C4-2B (cell line): ENCODE data around the gene KIAA0753.

Source experiments
- H3K27ac ChIP-seq: fragments of 450-650 bp; 2 replicates; pipeline ENCODE4 v1.5.1; 2017
- CTCF ChIP-seq: fragments of 450-650 bp; conservative IDR thresholded peaks from 2 replicates; pipeline ENCODE4 v1.5.1; 2017; ENCODE audit warnings: mild to moderate bottlenecking
- ZFX ChIP-seq: fragments of 450-650 bp; IDR thresholded peaks from 2 replicates; pipeline ENCODE4 v1.6.1; 2017

The KIAA0753 gene

GRCh38 chr17:6531575-6531974 lies 108.9 kb downstream of the KIAA0753 start:
- H3K27ac ChIP-seq, result no peak overlapping the region
- TF ChIP-seq CTCF (no peak), ZFX (no peak)

GRCh38 chr17:6530324-6530920 lies 110.1 kb downstream of the KIAA0753 start:
- no peak overlapping the region for H3K27ac ChIP-seq
- no peak for TF ChIP-seq ZFX
- no peak for TF ChIP-seq CTCF

GRCh38 chr17:6528557-6528956 lies 112.0 kb downstream of the KIAA0753 start:
- H3K27ac ChIP-seq, result no peak overlapping the region

More at GRCh38 chr17:6528557-6528956, 112.0 kb downstream of the KIAA0753 start:
- no peak for TF ChIP-seq ZFX
- no peak for TF ChIP-seq CTCF
